GM18858 (cell line): ENCODE results near the gene ATXN2.
"Not testable (repeated sequence)": the region's sequence is repeated elsewhere in the genome, so short reads cannot be mapped to it uniquely, and the experiment has no call there.

Experiments used
- ATAC-seq: cut with Tn5 transposase; IDR thresholded peaks from one replicate; pipeline ENCODE4 v1.9.1; 2021; ENCODE audit not compliant: unreplicated experiment

The ATXN2 gene

DNA sequence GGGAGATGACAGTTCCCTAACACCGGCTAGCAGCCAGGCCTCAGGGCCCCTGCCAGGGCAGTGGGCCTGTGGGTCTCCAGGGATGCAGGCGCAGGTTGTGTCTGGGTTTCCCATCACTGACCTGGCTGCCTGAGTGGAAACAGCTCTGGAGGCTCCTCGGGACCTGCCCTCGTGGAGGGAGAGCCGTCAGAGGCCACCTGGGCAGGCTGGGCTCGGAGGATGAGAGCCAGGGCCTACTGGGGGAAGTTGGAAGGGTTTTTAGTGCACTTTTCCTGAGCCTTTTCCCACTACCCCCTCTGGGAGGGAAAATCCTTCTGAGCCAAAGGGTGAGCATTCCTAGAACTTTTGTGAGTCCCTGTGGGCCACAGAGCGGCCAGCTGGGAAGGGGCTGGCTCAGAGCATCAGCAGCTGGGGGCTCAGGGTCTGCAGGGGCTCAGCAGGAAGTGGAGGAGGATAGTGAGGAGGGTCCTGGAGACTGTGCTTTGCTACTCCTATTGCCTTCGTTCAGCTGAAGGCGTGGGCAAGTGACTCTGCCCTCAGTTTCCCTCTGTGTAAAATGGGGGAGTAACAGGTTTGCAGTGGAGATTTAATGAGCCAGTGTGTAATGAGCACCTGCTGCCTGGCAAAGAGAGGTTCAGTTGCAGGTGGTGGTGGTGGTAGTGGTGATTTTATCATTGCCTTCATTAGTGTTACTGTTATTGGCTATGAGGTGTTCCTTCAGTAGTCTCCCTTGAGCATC, 191.6 kb downstream of the ATXN2 start:
- no peak for ATAC-seq

GRCh38 chr12:111406474-111407376, 192.4 kb downstream of the ATXN2 start:
- ATAC-seq: no peak

DNA sequence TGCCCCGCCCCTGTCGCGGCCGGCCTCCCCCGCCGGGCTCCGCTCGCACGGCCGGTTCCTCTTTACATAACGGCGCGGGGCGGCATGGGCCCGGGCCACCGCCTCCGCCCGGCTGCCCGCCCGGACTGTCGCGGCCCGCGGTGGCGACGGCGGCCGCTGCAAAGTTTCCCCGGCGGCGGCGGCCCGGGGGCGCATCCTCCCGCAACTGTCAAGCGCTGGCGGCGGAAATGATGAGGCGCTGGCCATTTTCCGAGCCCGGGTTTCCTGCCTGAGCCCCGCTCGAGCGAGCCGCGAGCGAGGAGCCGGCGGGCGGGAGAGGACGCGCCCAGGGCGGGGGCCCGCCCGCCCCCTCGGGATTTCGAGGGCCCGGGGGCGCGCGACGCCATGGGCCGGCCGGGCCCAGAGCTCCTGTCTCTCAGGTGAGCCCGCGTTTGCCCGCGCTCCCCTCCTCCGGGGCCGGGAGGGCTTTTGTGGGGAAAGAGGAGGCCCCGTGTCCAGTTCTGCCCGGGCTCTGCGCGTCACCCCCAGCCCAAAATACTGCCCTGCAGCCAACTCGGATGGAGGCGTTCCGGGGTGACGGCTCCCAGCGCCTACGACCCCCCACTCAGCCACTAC, 193.1 kb downstream of the ATXN2 start, which contains the start of gene SH2B3:
TSS of gene SH2B3 (plus strand) at position 65 of the 615 bp plus-strand sequence. CDS start 12,223 bp downstream, outside the sequence.
- no peak for ATAC-seq

DNA sequence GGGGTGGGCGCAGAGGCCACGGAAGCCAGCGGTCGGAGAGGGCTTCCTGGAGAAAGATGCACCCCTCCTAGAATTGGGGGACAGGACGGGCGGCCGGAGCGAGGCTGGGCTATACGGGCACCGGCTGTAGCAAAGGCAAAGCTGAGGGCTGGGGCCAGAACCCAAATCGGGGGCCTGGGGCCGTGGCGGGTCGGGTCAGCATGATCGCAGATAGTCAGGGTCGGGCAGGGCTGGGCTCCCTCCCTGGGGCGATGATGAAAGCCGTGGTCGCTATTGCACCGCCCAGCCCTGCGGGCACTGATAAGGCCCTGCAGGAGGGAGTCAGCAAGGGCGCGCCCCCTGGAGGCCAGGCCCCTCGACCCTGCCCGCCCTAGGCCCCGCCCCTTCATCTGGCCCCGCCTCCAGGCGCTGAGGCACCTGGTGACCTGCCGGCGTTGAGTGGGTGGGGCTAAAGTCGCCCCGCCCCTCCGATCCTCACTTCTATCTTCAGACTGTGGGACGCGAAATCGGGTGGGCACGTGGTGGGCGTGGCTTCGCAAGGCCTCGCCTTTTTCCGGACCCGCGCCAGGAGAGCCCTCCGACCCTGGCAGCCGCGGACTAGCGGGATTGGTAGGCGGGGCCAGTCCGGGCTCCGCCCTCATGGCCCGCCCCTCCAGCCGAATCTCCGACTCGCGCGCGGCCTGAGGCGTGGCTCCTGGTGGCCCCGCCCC, 193.8 kb downstream of the ATXN2 start:
- peak; percentile 34 for ATAC-seq

GRCh38 chr12:111404362-111405148, 194.6 kb downstream of the ATXN2 start:
- no peak for ATAC-seq

DNA sequence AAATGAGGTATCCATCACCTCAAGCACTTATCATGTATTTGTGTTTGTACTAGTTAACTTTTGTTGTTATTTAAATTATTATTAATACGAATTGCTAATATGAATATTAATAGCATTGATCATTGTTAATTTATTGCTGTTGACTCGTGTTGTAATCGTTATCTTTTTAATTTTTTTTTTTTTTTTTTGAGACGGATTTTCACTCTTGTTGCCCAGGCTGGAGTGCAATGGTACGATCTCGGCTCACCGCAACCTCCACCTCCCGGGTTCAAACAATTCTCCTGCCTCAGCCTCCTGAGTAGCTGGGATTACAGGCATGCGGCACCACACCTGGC, 196.7 kb downstream of the ATXN2 start:
- ATAC-seq: not testable (repeated sequence)
